Muscle layer of duodenum (tissue), 2 donors: ENCODE results near the gene UBN1.
"Not testable (repeated sequence)": the region's sequence is repeated elsewhere in the genome, so short reads cannot be mapped to it uniquely, and the experiment has no call there.

ENCODE experiments used
- H3K27ac ChIP-seq: one replicate; pipeline ENCODE4 v1.7.0; 2013; ENCODE audit warnings: mild to moderate bottlenecking, low read length
- H3K27me3 ChIP-seq: one replicate; pipeline ENCODE4 v1.7.0; 2013; ENCODE audit warnings: low read depth, mild to moderate bottlenecking, control low read depth, low read length
- H3K36me3 ChIP-seq, 2 donors: one replicate each; pipeline ENCODE4 v1.7.0; 2013; ENCODE audit warnings: low read length in 2 of 2, control low read depth in 1 of 2, mild to moderate bottlenecking in 1 of 2; ENCODE audit not compliant: insufficient read depth in 2 of 2, control insufficient read depth in 1 of 2
- H3K4me1 ChIP-seq, 2 donors: one replicate each; pipeline ENCODE4 v1.7.0; 2013; ENCODE audit warnings: low read length in 2 of 2, mild to moderate bottlenecking in 2 of 2, control low read depth in 1 of 2, moderate library complexity in 1 of 2; ENCODE audit not compliant: insufficient read depth in 2 of 2, control insufficient read depth in 1 of 2
- H3K4me3 ChIP-seq, 2 donors: one replicate each; pipeline ENCODE4 v1.7.0; 2013; ENCODE audit warnings: low read length in 2 of 2, low read depth in 1 of 2, mild to moderate bottlenecking in 1 of 2
- H3K9me3 ChIP-seq, 2 donors: one replicate each; pipeline ENCODE4 v1.7.0; 2013; ENCODE audit warnings: low read length in 2 of 2, control low read depth in 1 of 2, mild to moderate bottlenecking in 1 of 2; ENCODE audit not compliant: control insufficient read depth in 1 of 2
- donor health status: healthy.

The UBN1 gene

DNA sequence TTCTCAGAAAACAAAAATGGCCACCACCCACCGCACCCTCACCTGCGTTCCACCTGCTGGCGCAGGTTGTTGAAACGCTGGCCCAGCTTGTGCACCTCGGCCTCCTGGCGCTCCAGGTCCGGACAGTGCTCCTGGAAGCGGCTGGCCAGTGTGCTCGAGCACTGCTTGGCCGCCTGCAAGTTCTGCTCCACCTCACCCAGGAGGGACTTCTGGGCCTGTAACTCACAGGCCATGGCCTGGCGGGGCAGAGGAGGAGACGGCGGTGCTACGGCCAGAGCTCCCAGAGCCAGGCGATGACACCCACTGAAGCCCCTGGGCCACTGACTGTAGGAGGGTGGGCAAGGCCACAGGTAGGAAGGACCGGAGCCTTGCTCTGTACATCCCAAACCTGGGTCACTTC lies 43.4 kb downstream of the UBN1 start:
- peaks cover 13 to 34% of the 10 kb centered on the region in 2 donors for H3K36me3 ChIP-seq
- H3K4me3 ChIP-seq: no peak overlapping the region
- no peaks in the 10 kb centered on the region for H3K9me3 ChIP-seq
- H3K4me1 ChIP-seq: peaks cover 0 to 11% of the 10 kb centered on the region in 2 donors
- no peak overlapping the region for H3K27ac ChIP-seq
- no peaks in the 10 kb centered on the region for H3K27me3 ChIP-seq

DNA sequence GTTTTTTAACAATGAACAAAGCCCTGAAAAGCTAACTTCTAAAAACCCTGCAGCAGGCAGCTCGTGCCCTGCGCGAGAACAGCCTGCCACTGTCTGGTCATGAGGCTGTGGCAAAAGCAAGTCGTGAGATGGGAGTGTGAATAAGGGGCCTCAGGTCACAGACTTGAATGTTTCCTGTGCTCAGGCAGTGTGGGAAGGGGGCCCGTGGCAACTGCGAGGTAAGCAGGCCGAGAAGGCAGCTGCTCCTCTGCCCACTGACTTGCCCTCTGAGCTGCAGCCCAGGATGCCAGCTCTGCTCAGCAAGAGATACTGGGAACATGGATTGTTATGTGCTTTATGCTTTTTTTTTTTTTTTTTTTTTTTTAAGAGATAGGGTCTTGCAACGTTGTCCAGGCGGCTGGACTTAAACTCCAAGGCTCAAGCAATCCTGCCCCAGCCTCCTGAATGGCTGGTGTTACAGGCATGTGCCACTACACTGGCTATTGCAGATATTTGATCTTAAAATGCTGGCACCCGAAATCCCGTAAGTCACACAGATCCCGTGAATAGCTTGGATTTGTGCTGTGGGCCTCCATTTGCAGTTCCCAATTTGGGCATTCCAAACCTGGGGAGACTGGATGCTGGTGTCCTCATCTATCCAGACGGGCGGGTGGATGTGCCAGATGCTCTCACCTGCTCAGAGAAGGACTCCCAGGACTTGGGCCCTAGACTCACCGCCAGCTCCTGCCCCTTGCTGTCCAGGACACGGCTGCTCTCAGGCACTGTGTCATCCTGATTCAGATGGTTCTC lies 44.0 kb downstream of the UBN1 start:
- Histone ChIP-seq H3K4me3 (no peak overlapping the region), H3K27me3 (no peaks in the 10 kb centered on the region), H3K4me1 (peaks cover 0 to 11% of the 10 kb centered on the region in 2 donors), H3K36me3 (peaks cover 10 to 28% of the 10 kb centered on the region in 2 donors), H3K27ac (no peak overlapping the region), H3K9me3 (no peaks in the 10 kb centered on the region)

GRCh38 chr16:4891886-4892216 lies 44.6 kb downstream of the UBN1 start:
- no peaks in the 10 kb centered on the region for H3K9me3 ChIP-seq
- no peak overlapping the region for H3K27ac ChIP-seq
- H3K4me3 ChIP-seq: no peak overlapping the region
- H3K36me3 ChIP-seq: peaks cover 8 to 25% of the 10 kb centered on the region in 2 donors
- H3K4me1 ChIP-seq: peaks cover 0 to 11% of the 10 kb centered on the region in 2 donors
- H3K27me3 ChIP-seq: no peaks in the 10 kb centered on the region

DNA sequence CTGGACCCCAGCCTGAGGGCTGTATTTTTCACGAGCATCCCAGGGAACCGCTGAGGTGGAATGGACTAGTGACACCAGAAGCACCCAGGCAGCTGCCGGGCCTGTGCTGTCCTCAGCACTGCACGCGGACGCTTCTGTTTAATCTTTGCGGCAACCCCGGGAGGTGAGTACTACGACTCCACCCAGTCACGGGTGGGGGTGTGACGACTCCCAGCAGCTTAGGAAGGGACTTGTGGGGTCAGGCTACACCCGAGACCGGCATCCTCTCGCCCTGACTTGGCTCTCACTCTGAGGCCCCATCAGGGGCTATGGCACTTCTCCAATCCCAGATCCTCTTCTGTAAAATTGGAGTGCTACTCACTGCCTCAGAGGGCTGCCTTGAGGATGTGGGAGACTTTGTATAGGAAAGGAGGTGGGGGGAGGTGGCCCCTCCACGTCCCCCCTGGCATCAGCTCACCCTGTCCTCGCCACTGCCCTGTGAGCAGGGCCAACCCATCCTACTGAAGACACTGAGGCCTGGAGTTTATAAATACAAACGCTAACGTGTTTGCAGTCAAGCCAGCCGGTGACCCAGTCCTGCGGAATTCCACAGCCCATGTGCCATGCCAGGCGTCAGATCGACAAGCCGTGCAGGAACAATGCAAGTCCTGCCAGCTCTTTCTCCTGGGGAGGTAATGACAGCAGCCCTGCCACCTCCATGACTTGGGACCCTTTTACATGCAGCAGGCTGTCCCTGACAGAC lies 45.3 kb downstream of the UBN1 start:
- peaks cover 4 to 19% of the 10 kb centered on the region in 2 donors for H3K36me3 ChIP-seq
- H3K27me3 ChIP-seq: no peaks in the 10 kb centered on the region
- H3K9me3 ChIP-seq: no peaks in the 10 kb centered on the region
- peaks cover 0 to 11% of the 10 kb centered on the region in 2 donors for H3K4me1 ChIP-seq
- no peak overlapping the region for H3K27ac ChIP-seq
- H3K4me3 ChIP-seq: no peak overlapping the region

- Histone ChIP-seq H3K27ac (no peak overlapping the region), H3K9me3 (no peaks in the 10 kb centered on the region), H3K27me3 (no peaks in the 10 kb centered on the region), H3K4me1 (peaks cover 0 to 11% of the 10 kb centered on the region in 2 donors), H3K4me3 (no peak overlapping the region), H3K36me3 (peaks cover under 1 to 18% of the 10 kb centered on the region in 2 donors)
These were observed 46.0 kb downstream of the UBN1 start for GRCh38 chr16:4893103-4893862.

- peaks cover 0 to 11% of the 10 kb centered on the region in 2 donors for H3K4me1 ChIP-seq
- H3K36me3 ChIP-seq: peaks cover 5 to 24% of the 10 kb centered on the region in 2 donors
- no peaks in the 10 kb centered on the region for H3K27me3 ChIP-seq
- H3K9me3 ChIP-seq: no peaks in the 10 kb centered on the region
- H3K27ac ChIP-seq: no peak overlapping the region
- H3K4me3 ChIP-seq: no peak overlapping the region
These were observed 47.2 kb downstream of the UBN1 start for GRCh38 chr16:4894276-4895150.

DNA sequence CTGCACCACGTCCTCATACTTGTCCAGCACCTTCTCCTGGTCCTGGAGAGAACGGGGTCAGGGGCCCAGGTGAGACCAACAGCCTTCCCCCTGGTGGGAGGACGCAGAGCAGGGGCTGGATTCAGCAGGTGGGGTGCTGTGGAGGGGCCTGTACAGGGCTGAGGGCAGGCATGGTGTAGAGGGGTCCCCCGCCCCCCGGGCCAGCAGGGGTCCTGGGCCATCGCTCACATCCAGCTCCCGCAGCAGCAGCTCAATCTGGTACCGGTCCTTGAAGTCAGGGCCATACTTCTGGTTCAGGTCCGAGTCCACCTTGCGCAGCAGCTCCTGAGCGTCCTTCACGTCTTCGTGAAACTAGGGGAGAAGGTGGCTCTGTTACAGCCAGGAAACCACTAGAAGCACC lies 48.1 kb downstream of the UBN1 start:
- no peaks in the 10 kb centered on the region for H3K9me3 ChIP-seq
- H3K36me3 ChIP-seq: peaks cover 5 to 16% of the 10 kb centered on the region in 2 donors

DNA sequence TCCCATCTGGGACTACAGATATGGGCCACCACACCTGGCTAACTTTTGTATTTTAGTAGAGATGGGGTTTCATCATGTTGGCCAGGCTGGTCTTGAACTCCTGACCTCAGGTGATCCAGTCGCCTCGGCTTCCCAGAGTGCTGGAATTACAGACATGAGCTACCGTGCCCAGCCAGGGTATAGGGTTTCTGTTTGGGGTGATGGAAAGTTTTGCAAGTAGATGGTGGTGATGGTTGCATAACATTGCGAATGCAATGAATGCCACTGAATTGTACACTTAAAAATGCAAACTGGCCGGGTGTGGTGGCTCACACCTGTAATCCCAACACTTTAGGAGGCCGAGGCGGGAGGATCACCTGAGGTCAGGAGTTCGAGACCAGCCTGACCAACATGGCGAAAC lies 49.5 kb downstream of the UBN1 start:
- Histone ChIP-seq H3K4me1 (peaks cover 0 to 11% of the 10 kb centered on the region in 2 donors), H3K36me3 (peaks cover 5 to 16% of the 10 kb centered on the region in 2 donors)
- not testable (repeated sequence) for H3K27me3 ChIP-seq, H3K4me3 ChIP-seq, H3K27ac ChIP-seq, H3K9me3 ChIP-seq

More for the DNA sequence above, 48.1 kb downstream of the UBN1 start:
- H3K4me1 ChIP-seq: peaks cover 0 to 11% of the 10 kb centered on the region in 2 donors
- H3K27me3 ChIP-seq: no peaks in the 10 kb centered on the region
- no peak overlapping the region for H3K27ac ChIP-seq
- no peak overlapping the region for H3K4me3 ChIP-seq

DNA sequence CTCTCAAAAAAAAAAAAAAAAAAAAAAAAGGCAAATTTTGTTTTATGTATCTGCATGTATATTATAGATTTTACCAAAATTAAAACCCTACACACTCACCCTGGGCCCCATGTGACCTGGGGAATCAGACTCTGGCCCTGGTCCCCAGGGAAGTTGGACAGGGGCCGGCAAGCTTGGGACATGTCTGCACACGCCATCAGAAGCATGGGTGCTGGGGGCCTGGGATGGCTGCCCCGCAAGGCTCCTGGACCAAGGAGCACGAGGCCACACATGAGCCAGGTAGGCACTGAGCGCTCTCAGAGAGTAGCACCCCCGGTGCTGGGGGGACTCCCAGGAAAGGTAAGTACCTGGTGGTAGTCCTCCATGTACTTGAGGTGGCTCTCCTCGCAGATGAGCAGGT lies 50.0 kb downstream of the UBN1 start:
- Histone ChIP-seq H3K27ac (no peak overlapping the region), H3K9me3 (no peaks in the 10 kb centered on the region), H3K36me3 (peaks cover 5 to 16% of the 10 kb centered on the region in 2 donors), H3K4me3 (no peak overlapping the region), H3K27me3 (no peaks in the 10 kb centered on the region), H3K4me1 (peaks cover 0 to 8% of the 10 kb centered on the region in 2 donors)

GRCh38 chr16:4898811-4899473 lies 51.7 kb downstream of the UBN1 start:
- Histone ChIP-seq H3K27me3 (no peaks in the 10 kb centered on the region), H3K4me3 (no peak overlapping the region), H3K36me3 (peaks cover 5 to 16% of the 10 kb centered on the region in 2 donors)

More at GRCh38 chr16:4898811-4899473, 51.7 kb downstream of the UBN1 start:
- H3K4me1 ChIP-seq: no peaks in the 10 kb centered on the region
- H3K9me3 ChIP-seq: no peaks in the 10 kb centered on the region
- no peak overlapping the region for H3K27ac ChIP-seq
